Measurements from ENCODE around the gene RALY.

Gene RALY

DNA sequence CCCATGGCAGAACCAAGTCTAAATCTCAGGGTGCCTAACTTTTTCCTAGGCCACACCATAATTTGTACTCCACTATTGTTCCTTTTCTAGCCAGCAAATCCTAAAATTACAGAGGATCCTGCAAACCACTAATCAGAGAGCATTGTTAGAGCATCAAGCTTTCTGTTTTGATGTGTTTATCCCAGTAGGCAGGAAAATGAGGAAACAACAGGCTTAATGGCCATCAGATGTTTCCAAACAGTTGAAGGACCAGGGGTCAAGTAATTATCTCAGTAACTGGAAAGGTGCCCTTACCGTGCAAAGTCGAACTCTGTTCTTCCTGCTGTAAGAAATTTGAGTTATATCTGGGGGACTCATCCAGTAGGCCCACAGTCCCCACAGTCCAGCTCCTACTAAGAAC is 58.7 kb downstream of the RALY start:
- DNase-seq, result no peak

DNA sequence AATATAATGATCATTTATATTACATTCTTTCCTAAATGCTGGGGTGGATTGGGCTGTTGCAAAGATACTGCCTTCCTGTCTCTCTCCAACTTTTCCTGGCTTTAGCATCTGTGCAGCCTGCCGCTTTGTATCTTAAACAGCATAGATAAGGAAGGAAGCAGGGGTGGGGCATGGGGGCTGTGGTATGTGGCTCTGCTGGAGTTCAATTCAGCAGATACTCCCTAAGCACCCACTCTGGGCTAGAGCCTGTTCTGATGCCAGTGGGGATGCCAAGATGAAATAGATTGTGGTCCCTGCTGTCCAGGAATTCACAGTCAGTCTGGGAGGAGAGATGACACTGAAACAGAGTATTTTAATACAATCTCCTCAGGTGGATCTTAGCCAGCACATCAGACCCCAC is 61.6 kb downstream of the RALY start:
- DNase-seq, result no peak

DNA sequence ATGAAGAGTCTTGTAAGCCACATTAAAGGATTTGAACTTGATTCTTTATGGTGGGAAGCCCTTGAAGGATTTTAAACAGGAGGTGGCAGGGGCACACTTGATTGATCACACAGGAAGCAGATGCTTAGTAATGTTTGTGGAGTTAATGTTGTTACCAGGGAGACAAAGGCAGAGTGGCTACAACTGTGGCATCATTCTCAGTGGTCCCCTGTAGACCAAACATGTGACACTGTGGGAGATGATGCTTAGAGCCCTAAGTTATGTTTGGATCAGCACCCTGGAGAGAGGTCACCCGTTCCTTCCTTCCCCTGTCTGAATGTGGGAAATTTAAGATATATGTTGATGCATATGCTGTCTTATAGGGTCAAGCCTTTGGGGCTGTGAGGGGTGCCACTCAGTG is 65.1 kb downstream of the RALY start:
- DNase-seq, result peak; percentile 30 to 35

DNA sequence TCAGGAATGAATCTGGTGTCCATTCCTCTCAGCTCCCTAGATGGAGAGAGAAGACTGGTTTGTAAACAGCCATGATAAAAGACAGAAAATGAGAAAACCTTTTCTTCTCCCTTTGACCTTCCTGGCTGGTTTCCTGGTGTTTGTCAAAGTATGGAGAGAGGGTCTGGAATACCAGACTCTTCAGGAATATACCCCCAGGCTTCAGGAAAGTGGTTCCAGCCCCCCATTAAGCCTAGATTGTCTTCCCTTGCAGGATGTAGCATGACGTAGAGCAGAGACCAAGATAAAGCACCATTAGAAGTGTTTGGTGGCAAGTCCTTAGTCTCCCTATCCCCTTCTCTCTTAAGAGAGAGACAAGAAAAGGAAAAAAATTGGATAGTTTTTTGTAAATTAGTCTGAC is 67.3 kb downstream of the RALY start:
- no peak for DNase-seq

DNA sequence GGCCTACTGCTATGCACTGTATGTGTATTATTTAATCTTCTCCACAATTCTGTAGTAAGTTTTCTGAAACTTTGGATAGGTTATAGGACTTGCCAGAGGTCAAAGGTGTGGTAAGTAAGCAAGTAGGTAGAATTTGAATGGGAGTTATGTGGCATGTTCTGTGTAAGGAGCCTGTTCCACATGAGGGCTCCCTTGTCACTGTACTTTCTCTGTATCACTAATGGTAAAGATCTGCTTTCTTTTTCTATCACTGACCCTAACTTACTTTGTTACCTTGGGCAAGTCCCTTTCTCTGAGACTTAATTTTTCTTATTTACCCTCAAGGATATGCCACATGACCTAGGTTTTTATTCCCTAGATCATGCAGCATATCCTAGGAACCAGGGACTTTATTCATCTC is 68.0 kb downstream of the RALY start:
- DNase-seq, result no peak

GRCh38 chr20:34062570-34063482 is 69.1 kb downstream of the RALY start:
- no peak for DNase-seq

GRCh38 chr20:34064286-34064685 is 70.6 kb downstream of the RALY start:
- DNase-seq, result no peak

GRCh38 chr20:34065260-34065659 is 71.5 kb downstream of the RALY start:
- no peak for DNase-seq

- no peak for DNase-seq
These were observed 72.9 kb downstream of the RALY start for GRCh38 chr20:34066476-34067090.

- DNase-seq, result no peak
These were observed 74.3 kb downstream of the RALY start for GRCh38 chr20:34068001-34068400.

DNA sequence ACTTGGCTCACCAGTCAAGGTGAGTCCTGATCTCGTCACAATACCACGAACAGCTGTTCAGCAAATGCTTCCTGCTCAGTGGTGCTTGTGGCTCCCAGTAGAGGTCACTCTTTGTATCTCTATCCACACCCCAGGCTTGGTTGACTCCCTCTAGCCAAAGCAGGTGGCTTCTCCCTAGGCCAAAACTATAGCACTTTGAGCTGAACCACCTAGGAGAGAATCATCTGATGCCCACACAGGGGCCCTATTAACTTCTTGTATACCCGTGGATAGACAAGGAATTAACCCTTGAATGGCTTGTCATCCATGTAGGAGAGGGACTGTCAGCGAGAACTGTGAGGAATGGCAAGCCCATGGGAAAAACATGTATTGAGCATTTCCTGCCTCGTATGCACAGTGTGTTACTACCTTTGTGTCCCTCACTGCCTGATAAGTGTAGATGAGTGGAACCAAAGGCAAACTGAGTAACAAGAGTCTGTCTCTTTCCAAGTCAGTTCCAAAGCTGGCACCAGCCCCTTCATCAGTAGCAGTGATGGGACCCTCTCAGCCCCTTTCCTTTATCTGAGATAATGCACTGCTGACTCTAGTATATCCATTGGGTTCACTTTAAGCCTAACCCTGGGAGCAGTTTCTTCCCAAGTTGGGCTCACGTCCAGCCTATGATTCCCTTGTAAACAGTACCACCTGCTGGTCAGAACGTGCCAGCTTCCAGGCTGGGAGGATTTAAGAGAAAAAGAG is 75.8 kb downstream of the RALY start:
- DNase-seq, result peak; percentile 53 to 59

GRCh38 chr20:34070079-34070439 is 76.3 kb downstream of the RALY start:
- DNase-seq, result no peak

GRCh38 chr20:34070859-34071258 is 77.1 kb downstream of the RALY start:
- no peak for DNase-seq

DNA sequence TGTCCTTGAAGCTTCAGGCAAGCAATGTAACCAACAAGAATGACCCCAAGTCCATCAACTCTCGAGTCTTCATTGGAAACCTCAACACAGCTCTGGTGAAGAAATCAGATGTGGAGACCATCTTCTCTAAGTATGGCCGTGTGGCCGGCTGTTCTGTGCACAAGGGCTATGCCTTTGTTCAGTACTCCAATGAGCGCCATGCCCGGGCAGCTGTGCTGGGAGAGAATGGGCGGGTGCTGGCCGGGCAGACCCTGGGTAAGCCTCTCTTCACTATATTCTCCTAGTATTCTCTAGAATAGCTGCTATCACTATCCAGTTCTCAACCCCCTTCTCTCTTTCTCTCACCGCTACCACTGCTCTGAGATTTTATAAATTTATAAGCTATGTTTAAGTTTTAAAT is 78.4 kb downstream of the RALY start:
- no peak for DNase-seq

DNA sequence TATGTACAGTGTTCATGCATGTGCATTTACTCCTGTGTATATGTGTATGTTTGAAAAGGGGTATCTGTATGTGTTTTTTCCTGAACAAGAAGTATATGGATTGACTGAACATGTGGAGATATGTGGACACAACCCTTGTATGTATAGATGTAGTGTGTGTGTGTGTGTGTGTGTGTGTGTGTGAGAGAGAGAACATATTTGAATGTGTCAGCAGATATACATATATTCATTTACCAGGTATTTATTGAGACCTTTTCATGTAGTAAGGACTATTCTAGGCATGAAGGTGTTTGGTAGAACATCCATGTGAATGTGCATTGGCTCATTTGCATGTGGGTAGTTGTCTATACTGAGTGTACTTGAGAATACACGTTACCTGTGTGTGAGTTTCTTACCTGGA is 79.1 kb downstream of the RALY start:
- DNase-seq, result no peak

GRCh38 chr20:34074101-34074760 is 80.5 kb downstream of the RALY start:
- no peak for DNase-seq

- DNase-seq, result no peak
These were observed 81.9 kb downstream of the RALY start for GRCh38 chr20:34075647-34076046.

- no peak for DNase-seq
These were observed 83.2 kb downstream of the RALY start for GRCh38 chr20:34076952-34077351.

- no peak for DNase-seq
These were observed 84.8 kb downstream of the RALY start for GRCh38 chr20:34078540-34078939.

GRCh38 chr20:34079818-34080217 is 86.1 kb downstream of the RALY start:
- DNase-seq, result no peak

- no peak for DNase-seq
These were observed 88.6 kb downstream of the RALY start for GRCh38 chr20:34082232-34082887.

GRCh38 chr20:34083137-34083536 is 89.4 kb downstream of the RALY start:
- no peak for DNase-seq

DNA sequence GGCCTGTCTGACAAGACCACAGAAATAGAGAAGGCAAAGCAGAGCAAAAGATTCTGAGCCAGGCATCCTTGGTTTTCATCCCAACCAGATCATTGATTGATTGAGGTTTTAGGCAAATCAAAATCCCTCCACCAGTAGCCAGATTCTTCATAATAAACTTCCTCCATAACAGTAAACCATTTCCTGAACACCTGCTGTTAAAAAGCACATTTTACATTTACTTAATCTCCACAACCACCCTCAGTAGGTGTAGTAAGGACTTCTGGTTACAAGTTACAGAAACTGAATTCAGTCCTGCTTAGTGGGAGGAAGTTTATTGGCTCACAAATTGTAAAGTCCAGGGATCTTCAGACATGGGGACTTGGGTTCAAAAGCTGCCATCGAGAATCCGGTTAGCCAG is 90.1 kb downstream of the RALY start:
- DNase-seq, result no peak
